Fibroblast of skin of left biceps (primary cell): ENCODE measurements around the gene KIAA0825.

Source experiments
- DNase-seq, 2 experiments: peaks; one replicate each; pipeline ENCODE4 v3.0.0-alpha.2; 2013; ENCODE audit warnings: low read depth in 2 of 2

KIAA0825 gene

GRCh38 chr5:94508461-94509148, 109.8 kb downstream of the KIAA0825 start:
- DNase-seq = no peak

- no peak for DNase-seq
These were observed 112.9 kb downstream of the KIAA0825 start for GRCh38 chr5:94505327-94506068.

- DNase-seq = no peak
These were observed 114.7 kb downstream of the KIAA0825 start for GRCh38 chr5:94503677-94504076.

- no peak for DNase-seq
These were observed 117.0 kb downstream of the KIAA0825 start for GRCh38 chr5:94501365-94501764.

- no peak for DNase-seq
These were observed 118.6 kb downstream of the KIAA0825 start for GRCh38 chr5:94499806-94500205.

GRCh38 chr5:94498199-94498598, 120.2 kb downstream of the KIAA0825 start:
- no peak for DNase-seq

- DNase-seq = no peak
These were observed 133.3 kb downstream of the KIAA0825 start for GRCh38 chr5:94485067-94485466.

GRCh38 chr5:94481059-94481458, 137.3 kb downstream of the KIAA0825 start:
- DNase-seq = no peak

GRCh38 chr5:94480486-94480885, 137.9 kb downstream of the KIAA0825 start:
- DNase-seq = no peak

- no peak for DNase-seq
These were observed 144.5 kb downstream of the KIAA0825 start for GRCh38 chr5:94473936-94474335.

- peak; percentile 59 to 64 for DNase-seq
These were observed 146.9 kb downstream of the KIAA0825 start for GRCh38 chr5:94471521-94471920.

GRCh38 chr5:94470802-94471201, 147.6 kb downstream of the KIAA0825 start:
- no peak for DNase-seq

GRCh38 chr5:94469894-94470329, 148.5 kb downstream of the KIAA0825 start:
- peak; percentile 95 to 96 for DNase-seq

GRCh38 chr5:94467954-94468930, 150.2 kb downstream of the KIAA0825 start:
- DNase-seq = no peak

- DNase-seq = no peak
These were observed 151.0 kb downstream of the KIAA0825 start for GRCh38 chr5:94467346-94467953.

GRCh38 chr5:94463739-94464138, 154.7 kb downstream of the KIAA0825 start:
- DNase-seq = peak; percentile 82 to 85

- DNase-seq = no peak
These were observed 157.3 kb downstream of the KIAA0825 start for GRCh38 chr5:94461131-94461530.

GRCh38 chr5:94459915-94460314, 158.5 kb downstream of the KIAA0825 start:
- no peak for DNase-seq

GRCh38 chr5:94457788-94458187, 160.6 kb downstream of the KIAA0825 start:
- no peak for DNase-seq

- DNase-seq = no peak
These were observed 172.7 kb downstream of the KIAA0825 start for GRCh38 chr5:94445726-94446125.

- DNase-seq = no peak
These were observed 175.4 kb downstream of the KIAA0825 start for GRCh38 chr5:94442991-94443390.

- DNase-seq = no peak
These were observed 176.3 kb downstream of the KIAA0825 start for GRCh38 chr5:94442076-94442475.
